Tibial nerve (tissue), 4 donors: Measurements from ENCODE around the gene ETF1. TPM values are rescaled to one million over a fixed set of nuclear protein-coding genes. Genes with fewer than 3 reads are reported as not detected.

ENCODE experiments used
- DNase-seq, 2 donors: peaks; one replicate each; pipeline ENCODE4 v3.0.0-alpha.2; 2019; ENCODE audit warnings: low spot score in 2 of 2
- H3K27ac ChIP-seq, 4 donors: fragments of 200-600 bp; sonication (generic) in 3 of 4; one replicate each; pipeline ENCODE4 v1.5.1; 2017 to 2019; ENCODE audit warnings: mild to moderate bottlenecking in 1 of 4
- H3K27me3 ChIP-seq, 2 donors: fragments of 200-600 bp; sonication (generic) in 1 of 2; one replicate each; pipeline versions ENCODE4 v1.5.1 to v1.6.0; 2017 to 2019
- H3K36me3 ChIP-seq, 3 donors: fragments of 200-600 bp; sonication (generic); one replicate each; pipeline ENCODE4 v1.5.1; 2018 to 2019
- H3K4me1 ChIP-seq, 4 donors: fragments of 200-600 bp; sonication (generic) in 3 of 4; one replicate each; pipeline ENCODE4 v1.5.1; 2017 to 2019
- H3K4me3 ChIP-seq, 4 donors: fragments of 200-600 bp; sonication (generic) in 3 of 4; one replicate each; pipeline ENCODE4 v1.5.1; 2017 to 2019; ENCODE audit warnings: mild to moderate bottlenecking in 1 of 4, moderate library complexity in 1 of 4
- H3K9me3 ChIP-seq, 4 donors: fragments of 200-600 bp; sonication (generic) in 3 of 4; one replicate each; pipeline ENCODE4 v1.5.1; 2017 to 2019
- CTCF ChIP-seq, 5 experiments: fragments of 200-600 bp in 3 of 5; fragments of 450-650 bp in 2 of 5; sonication (generic) in 3 of 5; IDR thresholded peaks; one replicate each; pipeline ENCODE4 v1.5.1; 2016 to 2019; ENCODE audit warnings: antibody characterized with exemption in 5 of 5, mild to moderate bottlenecking in 3 of 5, moderate library complexity in 2 of 5
- EP300 ChIP-seq, 2 donors: sonication (generic); formaldehyde crosslinking; IDR thresholded peaks; one replicate each; pipeline ENCODE4 v1.6.1; 2017; ENCODE audit warnings: antibody characterized with exemption in 2 of 2, mild to moderate bottlenecking in 1 of 2
- POLR2A ChIP-seq, 2 donors: fragments of 450-650 bp; IDR thresholded peaks; one replicate each; pipeline ENCODE4 v1.6.1; 2017; ENCODE audit warnings: antibody characterized with exemption in 2 of 2, mild to moderate bottlenecking in 2 of 2, moderate library complexity in 2 of 2
- WGBS, 2 donors: methylation state at CpG; one replicate each; pipeline ENCODE4 v1.1.5; 2018; 5-methylcytosine and 5-hydroxymethylcytosine counted together
- total RNA-seq, 4 donors: library from RNA; depleted of rRNA; stranded (reverse); fragments of >200 nt; gene quantifications; one replicate each; pipeline ENCODE4 v1.1.0, GENCODE V29; 2016

ETF1 gene
- total RNA-seq, 4 donors from 2014 or later: 48.4 to 80.1 (median 58.6) TPM

GRCh38 chr5:138539791-138540190, 3.2 kb downstream of the ETF1 start:
- no peaks in the 10 kb centered on the region for H3K27me3 ChIP-seq
- DNase-seq: no peak
- H3K4me1 ChIP-seq: peaks cover 0 to 64% (median 27%) of the 10 kb centered on the region in 4 donors
- no peaks in the 10 kb centered on the region for H3K36me3 ChIP-seq
- H3K9me3 ChIP-seq: no peaks in the 10 kb centered on the region
- TF ChIP-seq CTCF (IDR thresholded peaks at IDR 0.05): no peak
- TF ChIP-seq POLR2A (IDR thresholded peaks at IDR 0.05): no peak
- TF ChIP-seq EP300 (IDR thresholded peaks at IDR 0.05): no peak
- no peak overlapping the region for H3K27ac ChIP-seq
- H3K4me3 ChIP-seq: no peak overlapping the region

GRCh38 chr5:138538943-138539627, 4.0 kb downstream of the ETF1 start:
- no peaks in the 10 kb centered on the region for H3K27me3 ChIP-seq
- H3K4me1 ChIP-seq: peaks cover 0 to 64% (median 20%) of the 10 kb centered on the region in 4 donors
- H3K4me3 ChIP-seq: no peak overlapping the region
- DNase-seq: no peak
- WGBS, 2 donors: 66 to 83% methylated on average over 2 of the region's 2 CpGs
- TF ChIP-seq CTCF (IDR thresholded peaks at IDR 0.05) (no peak), EP300 (IDR thresholded peaks at IDR 0.05) (no peak), POLR2A (IDR thresholded peaks at IDR 0.05) (no peak)
- no peaks in the 10 kb centered on the region for H3K36me3 ChIP-seq
- no peak overlapping the region for H3K27ac ChIP-seq
- no peaks in the 10 kb centered on the region for H3K9me3 ChIP-seq

GRCh38 chr5:138536665-138537315, 6.2 kb downstream of the ETF1 start:
- no peaks in the 10 kb centered on the region for H3K9me3 ChIP-seq
- no peak overlapping the region for H3K4me3 ChIP-seq
- H3K36me3 ChIP-seq: peaks cover 0 to 5% (median 0%) of the 10 kb centered on the region in 3 donors
- H3K27ac ChIP-seq: peak overlapping the region in 2 of 4 donors; percentile 6 to 32
- 54 to 60% methylated on average over 4 of the region's 4 CpGs for WGBS, 2 donors
- TF ChIP-seq EP300 (IDR thresholded peaks at IDR 0.05) (no peak), CTCF (IDR thresholded peaks at IDR 0.05) (peak in 3 of 5 experiments; percentile 8 to 22 (median 16)), POLR2A (IDR thresholded peaks at IDR 0.05) (no peak)
- peaks cover 0 to 72% (median 18%) of the 10 kb centered on the region in 4 donors for H3K4me1 ChIP-seq
- H3K27me3 ChIP-seq: no peaks in the 10 kb centered on the region
- no peak for DNase-seq

- DNase-seq: no peak
- WGBS, 2 donors: 70 to 71% methylated on average over 2 of the region's 2 CpGs
- Histone ChIP-seq H3K4me3 (no peak overlapping the region), H3K9me3 (no peaks in the 10 kb centered on the region), H3K27me3 (no peaks in the 10 kb centered on the region), H3K36me3 (peaks cover 0 to 5% (median 0%) of the 10 kb centered on the region in 3 donors), H3K4me1 (peaks cover 0 to 66% (median 12%) of the 10 kb centered on the region in 4 donors), H3K27ac (peak overlapping the region in 1 of 4 donors; percentile 8)
- TF ChIP-seq POLR2A (IDR thresholded peaks at IDR 0.05) (no peak), EP300 (IDR thresholded peaks at IDR 0.05) (no peak), CTCF (IDR thresholded peaks at IDR 0.05) (no peak)
Observed at GRCh38 chr5:138536215-138536614, 6.8 kb downstream of the ETF1 start.
